HG03097 (cell line): Measurements from ENCODE around the gene CLASP2.
"Not testable (repeated sequence)": the region's sequence is repeated elsewhere in the genome, so short reads cannot be mapped to it uniquely, and the experiment has no call there.

Experiments used
- ATAC-seq: cut with Tn5 transposase; IDR thresholded peaks from one replicate; pipeline ENCODE4 v1.9.1; 2021; ENCODE audit not compliant: unreplicated experiment, low FRiP score

The CLASP2 gene

GRCh38 chr3:33461097-33461496 lies 257.0 kb downstream of the CLASP2 start:
- ATAC-seq = no peak

- not testable (repeated sequence) for ATAC-seq
Observed at GRCh38 chr3:33459577-33459976, 258.5 kb downstream of the CLASP2 start.

- no peak for ATAC-seq
Observed at GRCh38 chr3:33458446-33458845, 259.6 kb downstream of the CLASP2 start.

GRCh38 chr3:33456756-33457155 lies 261.3 kb downstream of the CLASP2 start:
- no peak for ATAC-seq

GRCh38 chr3:33453331-33453761 lies 264.7 kb downstream of the CLASP2 start:
- ATAC-seq = no peak

- ATAC-seq = not testable (repeated sequence)
Observed at GRCh38 chr3:33451994-33452393, 266.1 kb downstream of the CLASP2 start.

- no peak for ATAC-seq
Observed at GRCh38 chr3:33447958-33448357, 270.1 kb downstream of the CLASP2 start.

GRCh38 chr3:33447256-33447625 lies 270.8 kb downstream of the CLASP2 start:
- not testable (repeated sequence) for ATAC-seq
